Measurements from ENCODE around the gene GLYATL1.

DNA sequence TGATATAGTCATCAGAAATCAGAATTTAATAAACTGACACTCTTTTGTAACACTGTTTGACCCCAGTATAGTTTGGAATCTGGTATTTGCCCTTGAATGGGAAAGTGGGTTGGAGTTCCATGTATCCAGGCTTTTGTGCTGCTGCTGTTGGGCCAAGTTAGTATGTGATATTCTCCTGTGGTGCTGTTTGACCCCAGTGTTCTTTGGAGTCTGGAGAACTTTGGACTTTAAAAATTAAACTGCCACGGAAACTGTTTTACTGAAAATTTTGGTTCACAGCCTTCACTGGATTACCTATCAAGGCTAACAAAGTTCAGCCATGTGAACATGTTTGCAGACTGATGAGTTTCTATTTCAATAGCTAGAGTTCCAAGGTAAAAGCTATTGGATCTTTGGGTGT, 740 bp downstream of the GLYATL1 start:
- TF ChIP-seq, protein P1, sequence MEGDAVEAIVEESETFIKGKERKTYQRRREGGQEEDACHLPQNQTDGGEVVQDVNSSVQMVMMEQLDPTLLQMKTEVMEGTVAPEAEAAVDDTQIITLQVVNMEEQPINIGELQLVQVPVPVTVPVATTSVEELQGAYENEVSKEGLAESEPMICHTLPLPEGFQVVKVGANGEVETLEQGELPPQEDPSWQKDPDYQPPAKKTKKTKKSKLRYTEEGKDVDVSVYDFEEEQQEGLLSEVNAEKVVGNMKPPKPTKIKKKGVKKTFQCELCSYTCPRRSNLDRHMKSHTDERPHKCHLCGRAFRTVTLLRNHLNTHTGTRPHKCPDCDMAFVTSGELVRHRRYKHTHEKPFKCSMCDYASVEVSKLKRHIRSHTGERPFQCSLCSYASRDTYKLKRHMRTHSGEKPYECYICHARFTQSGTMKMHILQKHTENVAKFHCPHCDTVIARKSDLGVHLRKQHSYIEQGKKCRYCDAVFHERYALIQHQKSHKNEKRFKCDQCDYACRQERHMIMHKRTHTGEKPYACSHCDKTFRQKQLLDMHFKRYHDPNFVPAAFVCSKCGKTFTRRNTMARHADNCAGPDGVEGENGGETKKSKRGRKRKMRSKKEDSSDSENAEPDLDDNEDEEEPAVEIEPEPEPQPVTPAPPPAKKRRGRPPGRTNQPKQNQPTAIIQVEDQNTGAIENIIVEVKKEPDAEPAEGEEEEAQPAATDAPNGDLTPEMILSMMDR (IDR thresholded peaks at IDR 0.05; ENCODE audit: low read length): no peak
- TF ChIP-seq EZH2 (optimal IDR thresholded peaks at IDR 0.05; ENCODE audit: low read depth, low read length) (no peak), EZH2phosphoT487 (IDR thresholded peaks at IDR 0.05; ENCODE audit: low read length) (no peak)

Data from MM.1S (cell line).